Activated naive CD8-positive, alpha-beta T cell treated with anti-CD3 and anti-CD28 coated beads, Interleukin-2, amount 10 ng/mL, durations not matched to agents 7 days and 5 days (primary cell): ENCODE data around the gene UBE4A. TPM values are rescaled to one million over a fixed set of nuclear protein-coding genes. Genes with fewer than 3 reads are reported as not detected.
A peak's percentile ranks its signal among the peaks of the same experiment; 100 is the strongest.

Experiments used
- ATAC-seq: fragments of 150-1000 bp; cut with Tn5 transposase; one replicate; pipeline ENCODE4 v1.10.0; 2021; ENCODE audit warnings: low read depth, moderate library complexity
- POLR2A ChIA-PET: fragments of 350-600 bp; sonication (Branson Sonifier 250); formaldehyde crosslinking; loops from one replicate; lab custom pipeline; 2021; ENCODE audit warnings: antibody characterized with exemption; lab: Charles Lee
- DNase-seq: peaks from one replicate; pipeline ENCODE4 v3.0.0; 2021
- H3K27ac Mint-ChIP-seq: one replicate; pipeline ENCODE4 v1.8.0; 2022; ENCODE audit warnings: mild to moderate bottlenecking, mixed read lengths
- H3K27me3 Mint-ChIP-seq: one replicate; pipeline ENCODE4 v1.8.0; 2022; ENCODE audit warnings: mild to moderate bottlenecking, moderate library complexity, mixed read lengths
- H3K36me3 Mint-ChIP-seq: one replicate; pipeline ENCODE4 v1.8.0; 2021; ENCODE audit warnings: mild to moderate bottlenecking, mixed read lengths
- H3K4me1 Mint-ChIP-seq: one replicate; pipeline ENCODE4 v1.8.0; 2021; ENCODE audit warnings: mixed read lengths
- H3K4me3 Mint-ChIP-seq: one replicate; pipeline ENCODE4 v1.8.0; 2022; ENCODE audit warnings: mild to moderate bottlenecking, moderate library complexity, mixed read lengths
- H3K9me3 Mint-ChIP-seq: one replicate; pipeline ENCODE4 v1.8.0; 2021; ENCODE audit warnings: mixed read lengths
- total RNA-seq, 2 experiments: library from RNA; stranded (reverse); gene quantifications; one replicate each; pipeline ENCODE4 v1.2.3, GENCODE V29; 2021

UBE4A gene
- total RNA-seq, 2 experiments from 2014 or later = 43.4 to 44.4 TPM

DNA sequence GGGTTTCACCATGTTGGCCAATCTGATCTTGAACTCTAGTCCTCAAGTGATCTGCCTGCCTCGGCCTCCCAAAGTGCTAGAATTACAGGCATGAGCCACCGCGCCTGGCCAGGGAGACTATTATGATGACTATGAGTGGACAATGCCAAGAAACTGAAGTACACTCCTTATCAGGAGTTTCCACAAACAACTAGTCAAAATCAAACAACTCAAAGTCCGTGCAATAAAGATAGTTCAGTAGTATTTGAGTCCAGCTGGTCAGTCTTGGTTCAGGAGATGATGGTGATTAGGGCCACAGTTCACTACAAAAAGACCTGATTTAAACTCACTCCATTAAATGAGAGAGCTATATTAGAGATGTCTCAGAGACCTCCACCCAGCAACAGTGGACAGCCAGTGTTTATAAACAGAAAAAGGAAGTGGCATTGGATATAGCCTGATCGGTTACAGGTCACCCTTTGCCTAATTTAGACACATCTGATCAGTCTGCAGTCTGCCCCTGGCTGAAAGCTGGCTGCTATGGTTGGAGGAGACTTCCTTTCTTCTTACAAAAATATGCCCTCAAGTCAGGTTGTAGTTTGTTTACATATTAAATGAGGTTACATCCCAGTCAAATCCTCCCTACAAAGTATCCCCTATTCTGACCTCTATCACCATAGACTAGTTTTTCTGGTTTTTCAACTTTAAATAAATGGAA lies 37.9 kb upstream of the UBE4A start:
- DNase-seq (no peak), ATAC-seq (no peak)
- Mint-ChIP-seq H3K27ac (no peak overlapping the region), H3K4me3 (no peak overlapping the region), H3K27me3 (no peaks in the 10 kb centered on the region), H3K4me1 (peaks cover 41% of the 10 kb centered on the region), H3K36me3 (peaks cover 26% of the 10 kb centered on the region), H3K9me3 (no peaks in the 10 kb centered on the region)
- POLR2A ChIA-PET = interaction anchor here (1.3 to 3.1 kb wide), 3 partner anchors 18 to 23 kb away, joined by 5 to 14 read pairs (median 10); partner anchors contain the start of genes CD3D and CD3G

DNA sequence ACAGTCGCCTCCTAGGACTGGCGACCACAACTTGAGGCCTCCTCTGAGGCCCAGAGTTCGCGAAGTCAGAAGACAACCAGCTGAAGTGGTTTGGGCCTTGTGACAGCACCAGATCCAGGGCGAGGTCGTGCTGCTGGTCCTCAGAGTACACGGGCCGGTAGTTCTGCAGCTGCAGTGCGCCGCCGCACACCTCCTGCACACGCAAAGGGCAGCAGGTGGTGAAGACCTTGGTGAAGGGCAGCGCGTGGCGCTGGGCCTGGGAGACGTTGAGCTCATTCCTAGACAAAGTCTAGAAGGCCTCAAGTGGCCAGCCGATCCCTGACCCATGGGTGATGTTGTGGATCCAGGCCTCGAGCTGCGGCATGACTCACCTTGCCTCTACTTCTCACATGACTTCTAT lies 36.7 kb upstream of the UBE4A start:
- peaks cover 33% of the 10 kb centered on the region for H3K4me1 Mint-ChIP-seq
- no peak overlapping the region for H3K27ac Mint-ChIP-seq

DNA sequence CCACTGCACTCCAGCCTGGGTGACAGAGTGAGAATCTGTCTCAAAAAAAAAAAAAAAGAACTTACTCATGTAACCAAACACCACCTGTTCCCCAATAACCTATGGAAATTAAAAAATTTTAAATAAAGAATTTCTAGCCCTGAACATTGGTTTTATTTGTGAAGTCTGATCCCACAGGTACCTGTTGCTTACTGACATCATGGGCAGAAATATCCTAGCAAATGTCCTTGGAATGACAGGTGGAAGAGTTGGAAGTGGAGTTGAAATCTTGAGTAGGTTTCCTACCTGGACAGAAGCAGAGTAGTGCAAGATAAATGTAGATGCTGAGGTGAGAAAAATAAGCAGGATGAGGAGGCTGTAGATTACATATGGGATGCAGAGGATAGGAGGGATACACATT lies 34.1 kb upstream of the UBE4A start:
- peaks cover 12% of the 10 kb centered on the region for H3K4me1 Mint-ChIP-seq
- no peak overlapping the region for H3K4me3 Mint-ChIP-seq
- peaks cover 25% of the 10 kb centered on the region for H3K36me3 Mint-ChIP-seq
- no peak overlapping the region for H3K27ac Mint-ChIP-seq
- ATAC-seq (no peak), DNase-seq (no peak)
- H3K9me3 Mint-ChIP-seq = no peaks in the 10 kb centered on the region
- POLR2A ChIA-PET = no interaction called here
- H3K27me3 Mint-ChIP-seq = no peaks in the 10 kb centered on the region

More for the DNA sequence above, 36.7 kb upstream of the UBE4A start:
- Mint-ChIP-seq H3K4me3 (no peak overlapping the region), H3K36me3 (peaks cover 21% of the 10 kb centered on the region), H3K9me3 (no peaks in the 10 kb centered on the region), H3K27me3 (no peaks in the 10 kb centered on the region)
- POLR2A ChIA-PET = interaction anchor here (0.6 to 3.1 kb wide), 3 partner anchors 17 to 31 kb away, joined by 3 to 14 read pairs (median 3); partner anchors contain the start of gene CD3D
- ATAC-seq (no peak), DNase-seq (no peak)

DNA sequence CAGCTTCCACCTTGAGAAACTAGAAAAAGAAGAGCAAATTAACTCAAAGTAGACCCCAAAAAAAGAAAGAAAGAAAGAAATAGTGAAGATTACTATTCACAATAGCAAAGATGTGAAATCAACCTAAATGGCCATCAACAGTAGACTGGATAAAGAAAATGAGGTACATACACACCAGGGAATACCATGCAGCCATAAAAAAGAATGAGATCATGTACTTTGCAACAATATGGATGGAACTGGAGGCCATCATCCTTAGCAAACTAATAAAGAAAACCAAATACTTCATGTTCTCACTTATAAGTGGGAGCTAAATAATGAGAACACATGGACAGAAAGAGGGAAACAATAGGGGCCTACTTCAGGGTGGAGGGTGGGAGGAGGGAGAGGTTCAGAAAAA lies 30.7 kb upstream of the UBE4A start:
- H3K27ac Mint-ChIP-seq = no peak overlapping the region
- H3K9me3 Mint-ChIP-seq = no peaks in the 10 kb centered on the region
- H3K4me1 Mint-ChIP-seq = peaks cover 2% of the 10 kb centered on the region
- H3K4me3 Mint-ChIP-seq = no peak overlapping the region
- no peaks in the 10 kb centered on the region for H3K27me3 Mint-ChIP-seq
- POLR2A ChIA-PET = no interaction called here
- DNase-seq (no peak), ATAC-seq (no peak)
- peaks cover 21% of the 10 kb centered on the region for H3K36me3 Mint-ChIP-seq

DNA sequence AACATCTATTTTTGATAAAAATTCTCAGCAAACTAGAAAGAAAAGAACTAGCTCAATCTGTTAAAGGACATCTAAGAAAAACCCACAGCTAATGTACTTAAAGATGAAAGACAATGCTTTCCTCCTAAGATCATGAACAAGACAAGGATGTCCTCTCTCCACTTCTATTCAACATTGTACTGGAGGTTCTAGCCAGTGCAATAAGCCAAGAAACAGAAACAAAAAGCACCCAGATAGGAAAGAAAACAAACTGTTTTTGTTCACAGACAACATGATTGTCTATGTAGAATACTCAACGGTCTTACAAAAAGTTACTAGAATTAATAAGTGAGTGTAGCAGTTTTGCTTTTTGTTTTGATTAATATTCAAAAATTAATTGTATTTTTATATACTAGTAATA lies 24.7 kb upstream of the UBE4A start:
- H3K27ac Mint-ChIP-seq = peak overlapping the region; percentile 91
- no peaks in the 10 kb centered on the region for H3K9me3 Mint-ChIP-seq
- H3K36me3 Mint-ChIP-seq = peaks cover 39% of the 10 kb centered on the region
- ATAC-seq = peak; percentile 7
- DNase-seq = no peak
- H3K27me3 Mint-ChIP-seq = no peaks in the 10 kb centered on the region
- peaks cover 41% of the 10 kb centered on the region for H3K4me1 Mint-ChIP-seq
- peak overlapping the region; percentile 79 for H3K4me3 Mint-ChIP-seq
- POLR2A ChIA-PET = interaction anchor here (1.4 kb wide), 1 partner anchor 25 kb away, joined by 4 read pairs; the partner anchor contains the start of gene UBE4A

DNA sequence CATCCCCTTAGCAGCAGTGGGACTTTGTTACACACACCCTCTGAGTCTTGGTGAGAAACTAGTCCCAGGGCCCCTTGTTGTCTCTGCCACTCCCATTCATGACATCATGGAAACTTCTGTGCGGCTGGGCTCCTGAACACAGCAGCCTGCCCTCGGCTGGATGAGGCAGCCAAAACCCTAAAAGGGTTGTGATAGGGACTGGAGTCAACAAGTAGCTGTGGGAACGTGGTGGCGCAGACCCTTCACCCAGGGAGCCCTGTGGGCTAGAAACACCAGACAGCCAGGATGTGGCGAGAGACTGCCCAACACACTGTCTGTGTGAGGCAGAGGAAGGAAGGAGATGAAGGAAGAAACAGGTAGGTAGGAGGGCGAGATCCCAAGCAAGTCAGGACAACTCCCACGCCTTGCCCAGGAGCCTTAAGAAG lies 20.8 kb upstream of the UBE4A start:
- Mint-ChIP-seq H3K9me3 (no peaks in the 10 kb centered on the region), H3K27ac (peak overlapping the region; percentile 97), H3K36me3 (peaks cover 43% of the 10 kb centered on the region), H3K27me3 (no peaks in the 10 kb centered on the region), H3K4me3 (peak overlapping the region; percentile 89), H3K4me1 (peaks cover 56% of the 10 kb centered on the region)
- POLR2A ChIA-PET = interaction anchor here (0.7 to 2.0 kb wide), 10 partner anchors 9 to 454 kb away, joined by 3 to 11 read pairs (median 3); partner anchors contain the start of genes JAML and UBE4A
- DNase-seq = peak; percentile 85
- ATAC-seq = peak; percentile 65

DNA sequence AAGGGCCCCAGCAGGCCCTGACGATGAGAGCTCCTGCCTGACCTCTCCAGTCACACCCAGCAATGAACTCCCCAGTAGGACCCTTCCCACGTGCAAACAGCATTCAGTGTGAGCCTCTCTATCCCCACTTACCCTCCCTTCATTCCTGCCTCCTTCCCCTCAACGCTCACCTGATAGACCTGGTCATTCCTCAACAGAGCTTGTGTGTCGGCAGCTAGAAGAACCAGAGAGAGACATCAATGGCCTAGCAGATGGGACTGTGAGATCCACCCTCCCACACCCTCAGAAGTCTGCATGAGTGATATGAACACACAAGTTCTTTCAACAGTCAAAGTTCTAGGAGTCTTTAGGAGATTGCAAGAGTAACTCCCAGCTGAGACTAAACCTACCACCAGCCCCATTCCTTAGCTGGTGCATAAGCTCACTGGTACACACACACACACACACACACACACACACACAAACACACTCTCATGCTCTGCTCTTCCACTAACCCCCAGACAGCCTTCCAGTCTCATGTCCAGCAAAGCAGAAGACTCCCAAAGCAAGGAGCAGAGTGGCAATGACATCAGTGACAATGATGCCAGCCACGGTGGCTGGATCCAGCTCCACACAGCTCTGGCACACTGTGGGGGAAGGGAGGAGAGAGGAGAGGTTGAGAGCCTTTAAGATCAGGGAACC lies 20.0 kb upstream of the UBE4A start:
- H3K4me1 Mint-ChIP-seq = peaks cover 60% of the 10 kb centered on the region
- no peaks in the 10 kb centered on the region for H3K27me3 Mint-ChIP-seq
- peak; percentile 57 for DNase-seq
- no peak for ATAC-seq
- peak overlapping the region; percentile 89 for H3K4me3 Mint-ChIP-seq
- no peaks in the 10 kb centered on the region for H3K9me3 Mint-ChIP-seq
- peak overlapping the region; percentile 97 for H3K27ac Mint-ChIP-seq
- POLR2A ChIA-PET = interaction anchor here (0.7 to 2.0 kb wide), 16 partner anchors 8 to 453 kb away, joined by 3 to 11 read pairs (median 3); partner anchors contain the start of genes JAML, MPZL2 and UBE4A
- peaks cover 43% of the 10 kb centered on the region for H3K36me3 Mint-ChIP-seq

DNA sequence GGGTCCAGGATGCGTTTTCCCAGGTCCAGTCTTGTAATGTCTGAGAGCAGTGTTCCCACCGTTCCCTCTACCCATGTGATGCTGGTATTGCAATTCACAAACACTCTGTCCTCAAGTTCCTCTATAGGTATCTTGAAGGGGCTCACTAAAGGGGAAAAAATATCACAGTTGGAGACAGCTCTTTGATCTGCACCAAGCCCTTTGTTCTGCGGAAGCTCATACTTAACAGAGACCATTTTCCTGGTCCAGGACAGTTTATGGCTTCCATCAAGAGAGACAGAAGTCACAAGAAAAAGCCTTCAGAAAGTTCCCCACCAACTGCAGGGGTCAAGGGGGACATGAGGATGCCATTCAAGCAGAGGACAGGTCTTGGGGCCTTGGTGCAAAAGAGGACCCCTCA lies 19.0 kb upstream of the UBE4A start:
- no peak for ATAC-seq
- H3K9me3 Mint-ChIP-seq = no peaks in the 10 kb centered on the region
- no peaks in the 10 kb centered on the region for H3K27me3 Mint-ChIP-seq
- no peak for DNase-seq
- peak overlapping the region; percentile 89 for H3K4me3 Mint-ChIP-seq
- POLR2A ChIA-PET = interaction anchor here (0.9 to 1.9 kb wide), 7 partner anchors 17 to 142 kb away, joined by 3 to 10 read pairs (median 4); partner anchors contain the start of genes MPZL2 and UBE4A
- H3K4me1 Mint-ChIP-seq = peaks cover 59% of the 10 kb centered on the region
- H3K27ac Mint-ChIP-seq = peak overlapping the region; percentile 97
- peaks cover 42% of the 10 kb centered on the region for H3K36me3 Mint-ChIP-seq

DNA sequence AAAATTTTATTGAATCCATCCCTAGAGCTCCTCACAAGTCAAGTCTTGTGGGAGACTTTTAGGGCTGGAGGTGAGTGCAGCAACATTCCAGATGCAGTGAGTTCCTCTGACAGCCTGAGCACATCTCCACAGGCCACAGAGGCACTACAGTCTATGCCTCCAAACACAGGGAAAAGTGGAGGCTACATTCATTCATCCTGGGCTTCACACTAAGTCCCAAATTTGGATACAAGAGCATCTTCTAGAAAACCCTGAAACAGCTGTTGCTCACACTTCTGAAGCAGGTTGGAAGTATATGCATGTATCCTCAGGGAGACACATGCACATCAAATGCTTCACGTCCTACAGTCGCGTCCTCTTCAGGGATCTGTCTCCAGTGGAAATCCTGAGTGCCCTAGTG lies 18.1 kb upstream of the UBE4A start:
- H3K4me3 Mint-ChIP-seq = peak overlapping the region; percentile 89
- POLR2A ChIA-PET = interaction anchor here (1.2 to 3.8 kb wide), 5 partner anchors 8 to 139 kb away, joined by 4 to 14 read pairs (median 7); partner anchors contain the start of gene UBE4A
- ATAC-seq (no peak), DNase-seq (no peak)
- peaks cover 44% of the 10 kb centered on the region for H3K36me3 Mint-ChIP-seq
- H3K4me1 Mint-ChIP-seq = peaks cover 61% of the 10 kb centered on the region
- H3K27me3 Mint-ChIP-seq = no peaks in the 10 kb centered on the region
- H3K9me3 Mint-ChIP-seq = no peaks in the 10 kb centered on the region
- peak overlapping the region; percentile 97 for H3K27ac Mint-ChIP-seq

DNA sequence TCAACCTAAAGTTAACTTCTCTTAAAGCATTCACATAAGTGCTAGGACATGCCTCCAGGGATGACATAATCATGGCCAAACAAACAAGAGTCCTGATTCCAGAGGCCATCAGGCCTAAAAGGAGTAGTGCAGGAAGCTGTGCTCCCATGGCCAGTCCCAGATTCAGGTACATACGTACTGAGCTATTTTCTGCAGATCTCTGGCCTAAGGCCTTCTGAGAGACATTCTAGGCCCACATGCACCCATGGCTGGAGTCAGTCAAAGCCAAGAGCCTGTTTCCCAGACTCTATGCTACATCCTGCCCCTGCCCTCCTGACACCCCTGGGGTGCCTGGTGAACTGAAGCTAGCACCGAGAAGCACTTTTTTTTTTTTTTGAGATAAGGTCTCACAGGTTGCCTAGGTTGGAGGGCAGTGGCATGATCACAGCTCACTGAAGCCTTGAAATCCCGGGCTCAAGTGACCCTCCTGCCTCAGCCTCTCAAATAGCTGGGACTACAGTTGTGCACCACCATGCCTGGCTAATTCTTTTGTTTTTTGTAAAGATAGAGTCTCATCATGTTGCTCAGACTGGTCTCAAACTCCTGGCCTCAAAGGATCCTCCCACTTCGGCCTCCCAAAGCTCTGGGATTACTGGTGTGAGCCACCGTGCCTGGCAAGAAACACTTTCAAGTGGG lies 17.4 kb upstream of the UBE4A start:
- Mint-ChIP-seq H3K4me1 (peaks cover 62% of the 10 kb centered on the region), H3K27me3 (no peaks in the 10 kb centered on the region), H3K27ac (peak overlapping the region; percentile 97), H3K36me3 (peaks cover 47% of the 10 kb centered on the region), H3K4me3 (peak overlapping the region; percentile 89), H3K9me3 (no peaks in the 10 kb centered on the region)
- no peak for DNase-seq
- POLR2A ChIA-PET = interaction anchor here (0.8 to 3.8 kb wide), 11 partner anchors 9 to 449 kb away, joined by 3 to 14 read pairs (median 5); partner anchors contain the start of genes DDX6, JAML, MPZL3 and UBE4A
- ATAC-seq = no peak

DNA sequence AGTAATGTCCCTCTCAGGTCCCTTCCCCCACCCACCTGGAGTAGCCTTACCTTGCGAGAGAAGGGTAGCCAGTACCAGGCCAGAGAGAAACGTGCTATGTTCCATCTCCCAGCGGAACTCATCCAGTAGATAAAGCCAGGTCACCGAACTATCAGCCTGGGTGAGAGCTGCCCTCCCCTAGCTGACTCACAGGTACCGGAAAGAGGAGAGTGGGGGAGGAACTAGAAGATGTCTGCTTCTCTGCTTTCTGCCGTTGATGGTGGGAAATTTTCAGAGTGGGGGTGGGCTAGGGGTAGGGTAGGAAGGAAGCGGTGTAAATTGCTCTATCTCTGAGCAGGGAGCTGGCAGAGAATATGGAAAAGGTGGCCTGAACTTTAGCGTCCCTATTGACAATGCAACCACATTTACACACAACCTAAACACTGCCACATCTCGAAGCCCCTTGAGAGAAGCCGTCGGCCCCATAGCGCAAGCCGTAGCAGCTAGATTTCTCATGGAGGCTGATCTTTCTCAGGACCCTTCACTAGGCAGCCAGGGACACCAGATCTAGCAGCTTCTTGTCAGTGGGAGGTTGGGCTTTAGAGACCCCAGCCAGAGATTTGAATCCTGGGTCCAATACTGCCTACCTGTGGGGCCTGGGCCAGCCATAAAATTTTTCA lies 16.8 kb upstream of the UBE4A start, which contains the start of gene CD3D:
Gene CD3D (minus strand): TSS at position 203 of the 659 bp plus-strand sequence. CDS start 98 bp downstream, at position 105.
- DNase-seq (peak; percentile 58), ATAC-seq (peak; percentile 37)
- H3K9me3 Mint-ChIP-seq = no peaks in the 10 kb centered on the region
- peaks cover 65% of the 10 kb centered on the region for H3K4me1 Mint-ChIP-seq
- peak within 1 kb of the TSS; percentile 97 for H3K27ac Mint-ChIP-seq
- peaks cover 46% of the 10 kb centered on the region for H3K36me3 Mint-ChIP-seq
- H3K4me3 Mint-ChIP-seq = peak within 1 kb of the TSS; percentile 89
- no peaks in the 10 kb centered on the region for H3K27me3 Mint-ChIP-seq
- POLR2A ChIA-PET = interaction anchor here (0.8 to 3.8 kb wide), 14 partner anchors 9 to 448 kb away, joined by 3 to 14 read pairs (median 5); partner anchors contain the start of genes DDX6, JAML, MPZL3 and UBE4A

DNA sequence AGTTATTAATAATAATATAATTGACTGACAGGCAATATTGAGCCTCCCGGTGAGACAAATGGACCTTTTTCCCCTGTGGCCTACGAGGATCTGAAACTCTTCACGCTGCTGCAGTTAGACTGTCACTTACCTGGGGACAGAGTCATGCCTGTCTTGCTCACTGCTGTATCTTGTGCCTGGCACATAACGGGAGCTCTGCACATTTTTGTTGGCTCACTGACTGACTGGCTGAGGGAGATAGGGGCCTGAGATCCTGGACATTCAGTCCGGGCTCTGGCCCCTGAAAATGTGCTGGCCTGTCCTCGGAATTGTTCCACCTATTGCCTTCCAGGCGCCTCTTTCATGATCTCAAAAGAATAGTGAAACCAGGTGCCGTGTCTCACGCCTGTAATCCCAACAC lies 16.2 kb upstream of the UBE4A start:
- Mint-ChIP-seq H3K36me3 (peaks cover 44% of the 10 kb centered on the region), H3K27me3 (no peaks in the 10 kb centered on the region), H3K9me3 (no peaks in the 10 kb centered on the region), H3K27ac (peak overlapping the region; percentile 97), H3K4me3 (peak overlapping the region; percentile 89), H3K4me1 (peaks cover 62% of the 10 kb centered on the region)
- POLR2A ChIA-PET = interaction anchor here (0.8 to 3.8 kb wide), 11 partner anchors 21 to 145 kb away, joined by 3 to 14 read pairs (median 5); partner anchors contain the start of genes JAML and KMT2A
- DNase-seq (peak; percentile 48), ATAC-seq (no peak)
